GM19035 (cell line): ENCODE results near the gene L3MBTL4.
"Not testable (repeated sequence)": the region's sequence is repeated elsewhere in the genome, so short reads cannot be mapped to it uniquely, and the experiment has no call there.

ENCODE experiments used
- ATAC-seq: cut with Tn5 transposase; IDR thresholded peaks from one replicate; pipeline ENCODE4 v1.9.1; 2021; ENCODE audit not compliant: unreplicated experiment

Gene L3MBTL4

DNA sequence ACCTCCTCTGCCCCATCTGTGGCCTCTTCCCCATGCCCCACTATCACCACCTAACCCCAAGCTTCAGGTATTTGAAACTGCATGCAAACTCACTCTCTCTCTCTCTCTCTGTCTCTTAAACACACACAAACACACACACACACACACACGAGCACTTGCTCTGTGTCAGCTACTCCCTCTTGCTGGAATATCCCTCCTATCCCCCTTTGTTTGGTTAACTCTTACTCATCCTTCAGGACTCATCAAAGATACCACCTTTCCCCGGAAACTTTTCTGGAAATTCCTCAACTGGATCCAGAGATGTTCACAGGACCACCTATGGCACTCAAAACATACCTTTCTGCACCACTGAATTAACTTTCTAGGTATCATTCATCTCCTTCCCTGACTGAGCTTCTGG, 296.6 kb downstream of the L3MBTL4 start:
- no peak for ATAC-seq

DNA sequence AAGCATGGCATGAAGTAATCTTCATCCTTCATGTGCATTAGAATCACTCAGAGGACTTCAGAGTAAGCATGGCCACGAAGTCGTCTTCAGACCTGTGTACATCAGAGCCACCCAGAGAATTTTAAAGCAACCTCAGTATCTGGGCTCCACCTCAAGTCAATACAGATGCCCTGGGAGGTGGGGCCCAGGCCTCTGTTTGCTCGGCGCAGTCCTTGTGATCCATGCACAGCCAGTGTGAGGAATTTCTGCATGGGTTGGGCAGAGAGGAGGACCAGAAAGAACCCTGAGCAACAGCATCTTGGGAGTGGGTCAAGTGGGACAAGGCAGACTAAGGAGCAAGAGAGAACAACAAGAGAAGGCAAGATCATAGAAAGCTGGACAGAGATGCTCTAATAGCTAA, 299.0 kb downstream of the L3MBTL4 start:
- no peak for ATAC-seq

DNA sequence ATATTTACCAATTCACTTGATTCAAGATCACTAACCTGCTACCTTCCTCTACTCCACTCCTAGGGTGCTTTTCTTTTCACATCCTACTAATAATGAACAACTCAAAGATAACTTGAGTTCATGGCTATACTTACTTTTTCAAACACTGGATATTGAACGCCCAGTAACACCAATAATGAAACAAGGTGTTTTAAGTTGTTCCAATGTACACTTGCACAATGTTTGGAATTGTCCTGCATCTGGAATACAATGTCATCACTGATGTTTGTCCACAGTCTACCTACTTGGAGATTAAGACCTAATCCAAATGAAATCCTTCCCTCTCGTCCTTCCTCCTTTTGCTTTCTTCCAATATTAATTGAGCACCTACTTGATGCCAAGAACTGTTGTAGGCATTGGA, 301.1 kb downstream of the L3MBTL4 start:
- no peak for ATAC-seq

DNA sequence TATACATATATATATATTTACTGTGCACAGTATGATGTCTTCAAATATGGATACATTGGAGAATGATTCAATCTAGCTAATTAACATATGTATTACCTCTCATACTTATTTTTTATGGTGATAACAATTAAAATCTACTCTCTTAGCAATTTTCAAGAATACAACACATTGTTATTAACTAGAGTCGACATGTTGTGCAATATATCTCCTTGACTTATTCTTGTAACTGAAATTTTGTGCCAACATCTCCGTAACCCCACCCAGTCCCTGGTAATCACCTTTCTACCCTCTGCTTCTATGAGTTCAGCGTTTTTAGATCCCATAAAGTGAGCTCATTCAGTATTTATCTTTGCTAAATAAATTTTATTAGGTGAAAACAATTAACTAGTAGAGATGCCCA, 303.0 kb downstream of the L3MBTL4 start:
- ATAC-seq: no peak

DNA sequence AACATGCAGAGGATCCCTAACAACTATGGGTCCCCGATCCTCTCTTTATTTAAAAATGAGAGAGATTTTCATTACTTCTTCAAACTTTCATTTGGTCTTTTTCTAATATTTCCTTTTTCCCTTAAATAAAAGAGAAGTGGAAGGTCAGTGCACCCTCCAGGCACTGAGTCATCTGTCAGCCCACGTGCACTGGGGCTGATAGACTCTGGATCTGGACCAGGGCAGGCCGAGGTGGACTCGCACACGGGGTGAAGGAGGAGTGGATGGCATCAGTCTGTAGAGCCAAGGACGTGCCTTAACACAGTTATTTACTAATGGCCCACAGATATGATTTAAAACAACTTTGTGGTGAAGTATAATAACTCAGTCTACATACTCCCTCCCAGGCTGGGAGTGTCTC, 305.0 kb downstream of the L3MBTL4 start:
- ATAC-seq: no peak

DNA sequence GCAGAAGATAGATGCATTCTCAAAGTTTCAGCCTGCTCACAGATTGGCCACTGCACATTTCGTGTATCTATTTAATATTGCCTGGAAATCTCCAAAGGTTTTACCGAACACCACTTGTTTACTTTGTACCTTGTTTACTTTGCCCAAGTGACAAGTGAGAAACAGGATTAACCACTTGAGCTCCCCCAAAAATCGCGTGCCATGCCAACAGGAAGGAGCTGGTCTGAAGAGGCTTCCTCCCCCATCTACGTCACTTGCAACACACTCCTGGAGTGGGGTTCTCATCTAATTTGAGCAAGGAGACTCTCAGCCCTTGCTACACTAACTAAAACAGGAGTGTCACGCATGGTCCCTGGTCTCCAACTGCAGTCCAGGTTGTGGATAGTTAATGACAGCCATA, 306.9 kb downstream of the L3MBTL4 start:
- ATAC-seq: no peak

DNA sequence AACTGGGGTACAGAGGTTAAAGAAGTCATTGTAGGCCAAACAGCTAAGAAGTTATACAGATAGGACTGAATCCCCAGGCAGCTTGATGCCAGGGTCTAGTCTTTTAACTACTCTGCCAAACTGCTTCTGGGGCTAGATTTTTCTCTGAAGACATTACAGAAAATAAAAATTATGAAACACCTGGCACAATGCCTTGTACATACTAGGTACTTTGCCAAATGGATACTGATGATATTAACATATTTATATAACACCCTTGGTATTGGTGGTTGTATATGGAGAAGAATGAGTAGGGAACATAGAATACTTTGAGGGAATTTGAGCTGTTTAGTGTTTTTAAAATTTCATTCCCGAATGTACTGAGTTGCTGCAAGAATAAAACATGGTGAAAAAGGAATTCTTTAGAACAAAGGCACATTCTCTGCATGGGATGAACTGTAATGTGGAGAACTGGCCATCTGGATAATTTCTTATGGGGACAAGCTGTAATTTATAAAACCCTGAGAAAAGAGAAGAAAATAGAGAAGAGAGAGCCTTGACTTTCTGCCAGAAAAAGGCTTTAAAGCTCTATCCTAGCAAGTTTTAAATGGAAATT, 308.5 kb downstream of the L3MBTL4 start:
- ATAC-seq: no peak

DNA sequence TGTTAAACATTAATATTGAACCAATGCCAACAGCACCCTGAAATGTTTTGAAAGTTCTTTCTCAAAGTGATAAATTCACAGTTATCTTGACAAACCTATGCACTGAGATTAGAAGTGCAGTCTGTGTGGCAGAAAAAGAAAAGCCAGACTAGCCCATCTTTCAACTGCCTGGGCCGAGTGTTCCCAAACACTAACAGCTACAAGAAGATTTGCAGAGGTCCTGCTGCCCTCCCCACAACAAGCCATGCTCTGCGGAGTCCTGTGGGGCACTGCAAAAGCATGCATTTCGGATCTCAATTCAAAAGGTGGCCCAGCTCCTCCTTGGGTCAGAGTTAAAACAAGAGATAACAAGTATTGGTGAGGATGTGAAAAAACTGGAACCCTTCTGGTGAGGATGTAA, 311.0 kb downstream of the L3MBTL4 start:
- ATAC-seq: no peak

DNA sequence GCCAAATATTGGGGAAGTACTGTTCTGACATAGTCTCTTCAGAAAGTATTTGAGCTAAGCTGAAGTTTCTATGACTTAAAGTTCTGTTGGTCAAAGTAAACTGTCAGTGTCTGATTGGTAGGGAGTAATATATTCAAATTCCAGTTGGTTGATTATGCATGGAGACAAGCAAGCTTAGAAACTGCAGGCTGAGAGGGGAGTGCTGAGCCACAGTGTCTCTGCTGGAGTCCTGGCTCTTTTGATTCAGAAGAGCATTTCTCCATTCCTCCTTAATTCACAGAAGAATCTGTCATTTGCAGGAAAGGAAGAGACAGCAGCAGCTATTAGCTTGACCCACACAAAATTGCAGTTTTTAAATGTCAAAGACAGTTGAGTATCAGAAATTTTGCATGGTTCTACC, 318.0 kb downstream of the L3MBTL4 start:
- no peak for ATAC-seq

DNA sequence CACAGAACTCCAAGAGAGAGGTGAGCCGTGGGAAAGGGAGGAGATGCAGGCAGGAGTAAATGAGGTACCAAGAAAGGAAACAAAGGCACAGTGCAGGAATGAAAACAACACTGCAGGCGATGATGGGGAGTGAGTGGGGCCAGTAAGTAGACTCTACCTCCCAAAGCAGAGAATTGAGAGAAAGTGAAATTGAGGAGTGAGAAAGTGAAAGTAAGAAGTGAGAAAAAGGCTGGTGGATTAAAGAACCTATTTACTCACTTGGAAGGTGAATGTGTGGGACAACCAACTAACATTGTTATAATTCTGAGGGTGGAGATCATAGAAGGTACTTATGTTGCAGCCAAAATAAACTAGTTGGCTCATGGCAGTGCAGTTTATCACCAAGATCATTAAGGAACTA, 326.3 kb downstream of the L3MBTL4 start:
- no peak for ATAC-seq

DNA sequence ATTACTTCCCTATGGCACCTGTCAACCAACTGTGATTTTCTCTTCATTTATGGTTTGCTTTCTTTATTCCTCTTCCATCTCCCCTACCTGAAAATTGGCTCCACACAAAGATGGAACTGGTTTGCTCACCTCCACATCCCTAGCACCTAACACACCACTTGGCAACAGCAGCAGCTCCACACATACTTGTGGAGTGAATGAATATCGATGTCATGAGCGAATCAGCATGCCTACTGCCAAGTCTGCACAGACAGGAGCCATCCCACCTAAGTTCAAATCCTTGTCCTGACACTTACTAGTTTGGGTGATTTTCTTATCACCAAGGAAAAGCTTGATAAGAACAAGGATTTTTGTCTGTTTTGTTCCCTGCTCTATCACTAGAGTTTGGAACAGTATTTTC, 328.0 kb downstream of the L3MBTL4 start:
- ATAC-seq: no peak

DNA sequence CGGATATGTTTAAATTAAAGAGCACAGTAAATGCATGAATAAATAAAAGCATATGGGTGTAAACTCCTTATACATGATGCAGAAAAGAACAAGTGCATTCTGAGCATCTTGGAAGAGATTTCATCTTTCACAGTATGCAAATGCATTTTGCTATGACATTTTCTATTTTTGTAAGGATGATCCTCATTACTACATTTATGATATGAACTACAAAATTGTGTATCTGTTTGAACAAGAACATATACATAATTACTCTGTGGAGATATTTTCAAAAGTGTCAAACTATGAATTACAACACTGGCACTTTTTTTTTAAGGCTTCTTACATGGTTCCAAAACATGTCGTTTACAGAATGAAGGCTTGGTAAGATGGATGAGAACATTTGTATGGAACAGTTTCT, 335.3 kb downstream of the L3MBTL4 start:
- ATAC-seq: no peak

DNA sequence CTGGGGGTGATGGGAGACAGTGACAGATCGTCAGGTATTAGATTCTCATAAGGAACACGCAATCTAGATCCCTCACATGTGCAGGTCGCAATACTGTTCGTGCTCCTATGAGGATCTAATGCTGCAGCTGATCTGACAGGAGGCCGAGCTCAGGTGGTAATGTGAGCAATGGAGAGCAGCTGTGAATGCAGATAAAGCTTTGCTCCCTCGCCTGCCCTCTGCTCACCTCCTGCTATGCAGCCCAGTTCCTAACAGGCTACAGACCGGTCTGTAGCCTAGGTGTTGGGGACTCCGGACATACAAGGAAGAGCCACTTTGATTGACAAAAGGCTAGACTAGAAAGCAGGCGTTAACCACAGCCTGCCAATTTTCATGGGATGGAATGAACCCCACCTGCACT, 335.8 kb downstream of the L3MBTL4 start:
- ATAC-seq: no peak

DNA sequence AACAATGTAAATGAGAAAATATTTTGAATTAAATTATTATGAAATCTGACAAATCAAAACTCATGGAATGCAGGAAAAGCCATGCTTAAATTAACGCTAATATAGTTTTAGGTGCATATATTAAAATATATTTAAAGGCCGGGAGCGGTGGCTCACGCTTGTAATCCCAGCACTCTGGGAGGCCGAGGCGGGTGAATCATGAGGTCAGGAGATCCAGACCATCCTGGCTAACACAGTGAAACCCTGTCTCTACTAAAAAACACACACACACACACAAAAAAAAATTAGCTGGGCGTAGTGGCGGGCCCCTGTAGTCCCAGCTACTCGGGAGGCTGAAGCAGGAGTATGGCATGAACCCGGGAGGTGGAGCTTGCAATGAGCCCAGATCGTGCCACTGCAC, 342.3 kb downstream of the L3MBTL4 start:
- ATAC-seq: not testable (repeated sequence)

DNA sequence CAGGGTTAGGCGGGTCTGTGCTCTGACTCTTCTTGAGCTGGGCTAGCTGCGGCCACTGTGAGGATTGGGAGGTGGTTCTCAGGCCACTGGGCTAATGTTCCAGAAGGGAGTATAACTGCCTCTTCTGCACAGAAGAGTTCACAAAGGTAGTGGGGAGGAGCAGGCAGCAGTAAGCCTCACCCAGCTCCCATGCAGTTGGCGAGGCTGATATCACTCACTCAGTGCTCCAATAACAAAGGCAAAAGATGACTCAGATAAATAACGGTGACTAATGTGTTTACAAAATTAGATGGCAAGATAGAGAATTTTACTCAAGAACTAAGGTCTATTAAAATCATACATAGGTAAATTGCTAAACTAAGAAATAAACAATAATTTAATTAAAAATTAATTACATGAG, 345.2 kb downstream of the L3MBTL4 start:
- ATAC-seq: no peak

DNA sequence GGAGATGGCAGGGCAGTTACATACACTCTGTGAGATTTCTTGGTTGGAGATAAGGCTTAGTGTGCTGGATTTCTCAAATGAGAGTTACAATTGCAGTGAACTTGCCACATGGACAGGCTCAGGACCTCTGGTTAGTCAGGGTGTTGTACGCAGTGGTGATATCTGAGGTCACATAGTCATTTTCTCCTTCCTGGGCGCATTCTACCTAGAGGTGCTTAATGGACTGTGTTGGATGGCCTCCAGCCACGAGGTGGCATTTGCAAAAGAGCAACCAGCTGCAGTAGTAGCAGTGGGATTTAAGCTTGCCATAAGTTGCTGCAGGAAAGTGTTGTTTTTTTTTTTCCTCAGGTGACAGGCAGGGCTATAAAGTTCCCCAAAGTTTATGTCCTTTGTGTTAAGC, 345.6 kb downstream of the L3MBTL4 start:
- ATAC-seq: no peak

DNA sequence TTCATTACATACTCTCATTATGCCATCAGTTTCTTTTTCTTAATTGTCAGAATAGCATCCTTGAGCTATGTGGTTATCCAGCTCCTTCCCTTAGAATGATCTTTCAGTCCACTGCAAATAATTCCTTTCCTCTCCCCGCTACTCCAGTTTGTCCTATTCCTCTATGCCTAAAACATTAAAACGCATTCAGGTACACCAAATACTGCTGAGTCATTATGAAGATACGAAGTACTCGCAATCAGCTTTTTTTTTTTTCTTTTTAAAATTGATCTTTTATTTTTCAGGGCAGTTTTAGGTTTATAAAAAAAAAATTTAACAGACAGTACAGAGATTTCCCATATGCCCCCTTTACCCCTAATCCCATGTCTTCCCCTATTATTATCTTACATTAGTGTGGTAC, 354.6 kb downstream of the L3MBTL4 start:
- ATAC-seq: no peak

DNA sequence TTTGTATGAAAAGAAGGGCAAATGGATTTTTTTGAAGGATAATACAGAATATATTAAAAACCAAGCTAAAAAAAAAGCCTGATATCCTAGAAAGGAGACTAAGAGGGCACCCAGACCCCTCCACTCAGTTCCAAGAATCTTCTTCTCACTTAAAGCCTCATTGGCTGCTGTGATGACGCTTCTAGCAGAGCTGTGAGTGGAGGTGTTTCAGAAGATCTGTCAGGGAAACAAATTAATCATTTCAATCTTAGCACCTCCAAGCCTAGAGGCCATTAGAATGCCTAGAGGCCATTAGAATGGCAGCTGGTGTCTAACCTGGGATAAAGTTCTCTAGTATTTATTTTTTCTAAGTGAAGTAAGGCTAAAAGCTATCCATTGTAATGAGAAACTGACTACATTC, 355.2 kb downstream of the L3MBTL4 start:
- no peak for ATAC-seq

DNA sequence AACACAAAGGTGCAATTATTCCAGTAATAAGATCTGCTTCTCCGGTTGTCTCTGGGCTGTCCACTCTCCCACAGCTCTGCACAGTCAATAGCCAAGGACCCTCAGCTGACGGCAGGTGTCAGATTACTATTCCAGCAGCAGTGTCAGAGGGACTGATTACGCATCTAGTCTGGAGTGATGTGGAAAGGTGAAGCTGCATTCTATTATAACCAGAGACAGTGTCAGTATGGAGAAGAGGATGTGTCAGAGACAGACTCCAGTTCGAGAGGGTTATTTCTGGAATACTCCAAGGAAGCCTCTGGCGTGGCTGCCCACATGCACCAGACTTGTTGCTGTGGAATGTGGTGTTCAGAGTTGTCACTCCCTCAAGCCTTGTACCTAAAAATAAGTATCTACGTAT, 355.8 kb downstream of the L3MBTL4 start:
- ATAC-seq: no peak

DNA sequence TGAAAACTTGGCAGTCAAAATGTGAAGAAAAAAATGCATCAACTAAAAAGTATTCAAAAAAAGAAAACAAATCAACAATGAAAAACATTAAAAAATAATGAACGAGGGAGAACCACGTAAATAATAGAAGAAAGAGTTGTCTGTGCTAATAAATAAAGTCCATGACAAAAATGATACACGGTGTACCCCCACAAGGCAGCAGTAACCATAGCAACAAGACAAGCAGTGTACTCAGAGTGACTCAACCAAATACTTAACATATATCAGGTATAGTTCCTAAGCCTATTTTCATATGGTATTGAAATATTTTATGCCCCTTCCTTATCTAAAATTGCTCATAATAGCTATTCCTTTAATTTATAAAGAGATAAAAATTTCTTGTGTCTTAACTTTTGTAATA, 357.1 kb downstream of the L3MBTL4 start:
- ATAC-seq: no peak

DNA sequence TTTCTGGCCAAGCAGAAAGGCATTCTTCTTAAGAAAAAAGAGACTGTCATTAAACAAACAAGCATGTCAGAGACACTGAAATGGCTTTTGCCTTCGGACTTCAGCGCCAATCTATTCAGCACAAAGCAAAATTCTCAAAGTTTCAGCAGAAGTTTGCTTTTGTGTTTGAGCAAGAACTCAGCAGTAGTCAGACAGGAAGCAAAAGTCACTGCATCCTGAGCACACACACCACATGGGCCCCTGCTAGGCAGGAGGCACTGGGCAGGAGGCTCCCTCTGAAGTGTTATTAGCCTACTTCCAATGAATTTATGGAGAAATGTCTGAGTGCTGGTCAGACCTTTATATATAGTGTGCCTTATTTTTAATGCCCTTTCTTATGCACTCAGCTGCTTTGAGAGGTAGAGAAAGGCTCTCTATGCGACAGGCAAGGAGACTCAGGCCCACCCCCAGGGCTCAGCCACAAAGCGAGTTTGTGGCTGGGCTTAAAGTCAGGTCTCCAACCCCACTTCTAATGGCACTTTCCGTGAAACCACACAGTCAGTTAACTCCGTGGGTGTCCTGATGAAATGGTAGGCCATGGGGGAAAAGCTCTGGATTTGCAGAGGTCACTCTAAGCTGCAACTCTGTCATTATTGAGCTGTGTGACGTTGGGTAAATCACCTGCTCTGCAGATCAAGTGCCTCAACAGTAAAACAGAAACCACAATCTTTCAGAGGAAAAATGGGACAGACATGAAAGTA, 358.4 kb downstream of the L3MBTL4 start:
- ATAC-seq: no peak

DNA sequence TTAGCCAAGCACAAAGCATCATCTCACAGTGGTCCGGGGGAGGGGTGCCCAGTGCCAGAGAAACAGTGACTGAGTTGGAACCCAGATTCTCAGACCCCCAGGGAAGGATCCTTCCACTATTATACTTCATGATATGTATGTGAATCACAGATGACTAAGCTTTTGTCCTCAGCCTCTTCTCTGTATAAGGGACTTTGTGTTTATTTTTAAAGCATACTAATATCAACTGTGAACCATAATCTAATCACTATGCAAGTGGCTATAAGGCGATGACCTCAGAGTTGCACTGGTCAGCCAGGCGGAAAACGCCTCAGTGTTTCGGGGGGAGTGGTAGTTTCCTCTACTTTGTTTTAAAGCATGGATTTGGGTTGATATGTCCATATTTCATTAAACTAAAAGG, 359.0 kb downstream of the L3MBTL4 start:
- no peak for ATAC-seq

DNA sequence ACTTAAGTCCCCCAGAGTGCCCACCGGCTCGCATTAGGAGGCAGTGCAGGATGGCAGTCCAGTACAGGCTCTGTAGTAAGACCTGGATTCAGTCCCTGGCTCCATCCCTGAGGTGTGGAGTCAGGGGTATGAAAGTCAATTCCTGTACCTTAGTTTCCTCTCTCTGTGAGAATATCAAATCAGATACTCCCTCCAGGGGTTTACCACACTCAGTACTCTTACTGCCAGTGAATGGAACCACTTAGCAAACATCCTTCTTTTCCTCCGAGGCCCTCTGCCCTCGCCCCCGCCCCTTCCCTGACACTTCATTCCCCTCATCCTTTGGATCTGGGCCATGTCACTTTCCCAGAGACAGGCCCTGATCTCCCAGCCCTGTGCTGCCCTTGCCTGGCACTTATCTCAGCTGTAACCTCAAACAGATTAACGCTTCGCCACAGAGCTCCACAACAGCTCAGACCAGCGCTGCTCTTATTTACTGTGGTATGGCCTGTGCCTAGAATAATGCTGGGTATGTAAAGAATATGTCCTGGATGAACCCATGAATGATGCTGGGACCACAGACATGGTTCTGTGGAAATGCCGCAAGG, 360.4 kb downstream of the L3MBTL4 start:
- no peak for ATAC-seq
